Skeletal muscle satellite cell (primary cell): ENCODE measurements around the gene LRP1B.

Experiments used
- H3K27me3 ChIP-seq: 2 replicates; pipeline ENCODE4 v1.7.0; 2013; ENCODE audit warnings: low read length; ENCODE audit not compliant: control insufficient read depth, insufficient read depth
- H3K36me3 ChIP-seq: 2 replicates; pipeline ENCODE4 v1.7.0; 2013; ENCODE audit warnings: mild to moderate bottlenecking, control low read depth, low read length; ENCODE audit not compliant: insufficient read depth
- H3K4me1 ChIP-seq: 2 replicates; pipeline ENCODE4 v1.7.0; 2013; ENCODE audit warnings: low read length; ENCODE audit not compliant: control insufficient read depth, insufficient read depth
- H3K4me2 ChIP-seq: 2 replicates; pipeline ENCODE4 v1.7.0; 2013; ENCODE audit warnings: mild to moderate bottlenecking, low read length
- H3K4me3 ChIP-seq: 2 replicates; pipeline ENCODE4 v1.7.0; 2013; ENCODE audit warnings: low read length
- H3K9ac ChIP-seq: 2 replicates; pipeline ENCODE4 v1.7.0; 2013; ENCODE audit warnings: mild to moderate bottlenecking, low read depth, low read length, moderate library complexity
- H3K9me3 ChIP-seq: replicated peaks from 2 replicates; pipeline ENCODE4 v1.7.0; 2013; ENCODE audit warnings: mild to moderate bottlenecking, control low read depth, low read length

Gene LRP1B

GRCh38 chr2:140865837-140866236, 1265.0 kb downstream of the LRP1B start:
- no peak overlapping the region for H3K9ac ChIP-seq
- no peak overlapping the region for H3K4me3 ChIP-seq
- H3K9me3 ChIP-seq, result no peaks in the 10 kb centered on the region
- no peaks in the 10 kb centered on the region for H3K36me3 ChIP-seq
- no peaks in the 10 kb centered on the region for H3K27me3 ChIP-seq
- no peaks in the 10 kb centered on the region for H3K4me1 ChIP-seq
- H3K4me2 ChIP-seq, result no peak overlapping the region

- Histone ChIP-seq H3K4me3 (no peak overlapping the region), H3K9ac (no peak overlapping the region), H3K4me1 (no peaks in the 10 kb centered on the region), H3K9me3 (no peaks in the 10 kb centered on the region), H3K36me3 (no peaks in the 10 kb centered on the region), H3K27me3 (no peaks in the 10 kb centered on the region), H3K4me2 (no peak overlapping the region)
Measured at GRCh38 chr2:140863713-140864112, 1267.1 kb downstream of the LRP1B start.

GRCh38 chr2:140862181-140862580, 1268.6 kb downstream of the LRP1B start:
- Histone ChIP-seq H3K4me3 (no peak overlapping the region), H3K9me3 (no peaks in the 10 kb centered on the region), H3K4me1 (no peaks in the 10 kb centered on the region), H3K9ac (no peak overlapping the region), H3K27me3 (no peaks in the 10 kb centered on the region), H3K4me2 (no peak overlapping the region), H3K36me3 (no peaks in the 10 kb centered on the region)

- Histone ChIP-seq H3K4me2 (no peak overlapping the region), H3K4me3 (no peak overlapping the region), H3K27me3 (no peaks in the 10 kb centered on the region), H3K9me3 (no peaks in the 10 kb centered on the region), H3K9ac (no peak overlapping the region), H3K36me3 (no peaks in the 10 kb centered on the region), H3K4me1 (no peaks in the 10 kb centered on the region)
Measured at GRCh38 chr2:140861666-140862065, 1269.2 kb downstream of the LRP1B start.

GRCh38 chr2:140855471-140855870, 1275.3 kb downstream of the LRP1B start:
- H3K4me1 ChIP-seq, result peaks cover 3% of the 10 kb centered on the region
- no peak overlapping the region for H3K9ac ChIP-seq
- H3K9me3 ChIP-seq, result no peaks in the 10 kb centered on the region
- H3K4me2 ChIP-seq, result no peak overlapping the region
- no peak overlapping the region for H3K4me3 ChIP-seq
- no peaks in the 10 kb centered on the region for H3K27me3 ChIP-seq
- H3K36me3 ChIP-seq, result no peaks in the 10 kb centered on the region

GRCh38 chr2:140851258-140851981, 1279.4 kb downstream of the LRP1B start:
- H3K4me2 ChIP-seq, result no peak overlapping the region
- H3K9me3 ChIP-seq, result no peaks in the 10 kb centered on the region
- no peaks in the 10 kb centered on the region for H3K36me3 ChIP-seq
- H3K4me1 ChIP-seq, result peaks cover 3% of the 10 kb centered on the region
- H3K27me3 ChIP-seq, result no peaks in the 10 kb centered on the region
- H3K9ac ChIP-seq, result no peak overlapping the region
- H3K4me3 ChIP-seq, result no peak overlapping the region

GRCh38 chr2:140843186-140843585, 1287.6 kb downstream of the LRP1B start:
- Histone ChIP-seq H3K4me2 (no peak overlapping the region), H3K27me3 (no peaks in the 10 kb centered on the region), H3K9me3 (no peaks in the 10 kb centered on the region), H3K4me1 (no peaks in the 10 kb centered on the region), H3K9ac (no peak overlapping the region), H3K36me3 (no peaks in the 10 kb centered on the region), H3K4me3 (no peak overlapping the region)

DNA sequence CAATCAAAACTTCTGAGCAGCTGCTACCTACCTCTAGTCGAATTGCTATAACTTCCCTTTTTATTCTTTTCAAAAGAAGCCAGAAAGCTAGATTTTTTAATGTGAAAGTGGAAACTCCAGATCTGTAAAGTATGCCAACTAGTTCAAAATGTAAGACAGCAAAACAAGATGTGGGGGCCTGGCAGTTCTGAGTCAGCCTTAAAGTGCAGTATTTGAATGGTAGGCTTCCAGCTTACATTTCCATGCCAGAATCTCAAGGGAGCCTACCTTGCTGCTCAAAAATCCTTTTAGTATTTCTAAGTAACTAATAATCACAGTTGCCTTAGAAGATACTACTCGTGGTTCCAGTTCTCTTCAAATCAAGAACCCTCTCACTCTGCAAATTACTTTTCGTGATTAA, 1288.7 kb downstream of the LRP1B start:
- Histone ChIP-seq H3K27me3 (no peaks in the 10 kb centered on the region), H3K9ac (no peak overlapping the region)

DNA sequence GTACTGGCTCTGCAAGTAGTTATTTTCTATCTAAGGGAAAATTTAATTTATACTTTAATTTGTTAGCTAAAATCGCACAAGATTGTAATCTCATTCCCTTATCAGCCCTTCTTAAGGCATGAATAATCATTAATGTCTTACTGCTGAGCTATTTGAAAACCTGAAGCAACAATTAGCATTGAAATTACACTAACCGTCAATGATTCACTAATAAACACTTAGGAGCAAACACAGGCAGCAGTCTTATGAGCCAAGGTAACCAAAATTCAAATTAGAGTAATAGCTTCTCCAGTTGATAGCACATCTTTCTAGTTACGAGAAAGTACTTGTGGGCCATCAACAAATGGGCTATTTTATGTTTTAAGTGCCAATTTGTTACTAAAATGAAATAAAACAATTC, 1289.7 kb downstream of the LRP1B start:
- no peaks in the 10 kb centered on the region for H3K9me3 ChIP-seq
- H3K9ac ChIP-seq, result no peak overlapping the region
- no peaks in the 10 kb centered on the region for H3K27me3 ChIP-seq
- H3K4me3 ChIP-seq, result no peak overlapping the region
- no peaks in the 10 kb centered on the region for H3K4me1 ChIP-seq
- no peaks in the 10 kb centered on the region for H3K36me3 ChIP-seq
- no peak overlapping the region for H3K4me2 ChIP-seq

More for the DNA sequence above, 1288.7 kb downstream of the LRP1B start:
- Histone ChIP-seq H3K4me3 (no peak overlapping the region), H3K4me1 (no peaks in the 10 kb centered on the region), H3K4me2 (no peak overlapping the region), H3K36me3 (no peaks in the 10 kb centered on the region), H3K9me3 (no peaks in the 10 kb centered on the region)

GRCh38 chr2:140836826-140837225, 1294.0 kb downstream of the LRP1B start:
- no peaks in the 10 kb centered on the region for H3K9me3 ChIP-seq
- no peak overlapping the region for H3K4me3 ChIP-seq
- H3K4me2 ChIP-seq, result no peak overlapping the region
- H3K36me3 ChIP-seq, result no peaks in the 10 kb centered on the region
- H3K9ac ChIP-seq, result no peak overlapping the region
- H3K4me1 ChIP-seq, result no peaks in the 10 kb centered on the region
- no peaks in the 10 kb centered on the region for H3K27me3 ChIP-seq

GRCh38 chr2:140835079-140835478, 1295.7 kb downstream of the LRP1B start:
- H3K36me3 ChIP-seq, result no peaks in the 10 kb centered on the region
- no peaks in the 10 kb centered on the region for H3K27me3 ChIP-seq
- no peaks in the 10 kb centered on the region for H3K4me1 ChIP-seq
- no peaks in the 10 kb centered on the region for H3K9me3 ChIP-seq
- H3K9ac ChIP-seq, result no peak overlapping the region
- H3K4me3 ChIP-seq, result no peak overlapping the region
- no peak overlapping the region for H3K4me2 ChIP-seq

- Histone ChIP-seq H3K4me3 (no peak overlapping the region), H3K9me3 (no peaks in the 10 kb centered on the region), H3K36me3 (no peaks in the 10 kb centered on the region), H3K27me3 (no peaks in the 10 kb centered on the region), H3K4me2 (no peak overlapping the region), H3K9ac (no peak overlapping the region), H3K4me1 (no peaks in the 10 kb centered on the region)
Measured at GRCh38 chr2:140814141-140814540, 1316.7 kb downstream of the LRP1B start.
